ENCODE measurements around the gene CENPF.
"Not testable (repeated sequence)": the region's sequence is repeated elsewhere in the genome, so short reads cannot be mapped to it uniquely, and the experiment has no call there.

CENPF gene

DNA sequence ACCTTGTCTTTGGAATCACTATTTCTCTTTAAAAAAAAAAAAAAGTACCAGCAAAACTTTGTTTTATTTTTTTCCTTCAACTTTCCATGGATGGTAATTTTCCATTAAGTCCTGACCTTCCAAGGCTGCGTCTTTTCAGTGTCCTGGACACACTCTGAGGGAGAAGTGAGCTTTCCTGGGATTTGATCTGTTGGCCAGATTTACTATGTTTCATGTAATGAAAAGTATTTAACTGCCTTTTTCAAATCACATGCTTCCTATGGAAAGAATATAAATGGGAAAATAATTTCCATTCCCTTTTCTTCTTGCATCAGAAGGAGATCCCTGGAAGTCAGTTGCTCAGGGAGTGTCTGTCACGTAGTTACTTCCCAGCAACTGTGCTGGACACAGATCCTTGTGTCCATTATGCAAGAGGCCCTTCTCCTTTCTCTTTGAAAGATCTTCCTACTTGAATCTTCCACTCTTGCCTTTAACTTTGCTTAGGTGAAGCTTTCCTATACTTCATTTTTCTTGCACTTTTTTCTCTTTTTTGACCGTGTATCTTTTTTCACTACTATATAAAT is 59.3 kb downstream of the CENPF start:
- POLR2A ChIA-PET: no interaction called here
- CTCF ChIA-PET: no interaction called here
- TF ChIP-seq ARNT (IDR thresholded peaks at IDR 0.05): no peak
- no peak for TF ChIP-seq SP1 (IDR thresholded peaks at IDR 0.05)
- no peak for TF ChIP-seq FOXM1 (IDR thresholded peaks at IDR 0.05; ENCODE audit: borderline replicate concordance)
- TF ChIP-seq BHLHE40 (IDR thresholded peaks at IDR 0.05; ENCODE audit: borderline replicate concordance): no peak
- no peak for TF ChIP-seq SUZ12 (IDR thresholded peaks at IDR 0.05)
- TF ChIP-seq L3MBTL2 (conservative IDR thresholded peaks at IDR 0.05): no peak
- no peak for TF ChIP-seq NFRKB (IDR thresholded peaks at IDR 0.05)
- TF ChIP-seq ZNF384 (IDR thresholded peaks at IDR 0.05): no peak
- no peak for DNase-seq (ENCODE audit: extremely low spot score)

DNA sequence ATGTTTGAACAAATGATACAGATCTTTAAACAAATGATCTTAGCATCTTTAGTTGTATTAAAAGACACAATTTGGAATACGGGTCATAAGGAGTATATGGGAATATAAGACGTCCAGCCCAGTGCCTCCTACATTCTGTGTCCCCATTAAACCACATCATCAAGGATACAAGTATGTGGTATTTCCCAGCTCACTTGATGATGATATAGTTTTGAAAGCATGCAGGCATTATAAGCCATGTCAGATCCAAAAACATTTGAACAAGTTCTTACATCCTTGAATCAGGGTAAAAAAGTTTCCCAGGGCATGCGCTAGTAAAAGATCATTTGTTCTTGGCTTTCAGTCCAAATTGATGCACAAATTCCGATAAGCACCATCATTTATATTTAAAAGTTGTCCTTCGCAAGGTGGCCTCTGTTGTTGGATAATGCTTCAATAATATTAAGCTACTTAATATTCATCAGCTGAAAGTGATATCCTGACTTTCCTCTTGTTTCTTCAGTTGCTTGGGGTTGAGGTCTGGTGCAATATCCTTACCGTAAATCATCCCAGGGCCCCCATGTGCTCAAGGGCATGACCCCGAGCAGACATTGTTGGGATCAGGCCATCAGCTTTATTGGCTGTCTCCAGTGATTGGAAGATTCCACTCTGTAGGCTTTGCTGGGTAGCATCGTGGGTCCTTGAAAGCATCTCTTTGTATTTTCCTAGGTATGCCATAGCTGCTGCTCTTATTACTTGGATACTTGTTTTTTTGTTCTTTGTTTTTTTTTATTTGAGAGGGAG is 61.8 kb downstream of the CENPF start:
- ChIA-PET CTCF (interaction anchor here (0.7 kb wide), 1 partner anchor 850 kb away, joined by 5 read pairs; no protein-coding TSS in a partner anchor), POLR2A (no interaction called here)
- TF ChIP-seq FOXM1 (IDR thresholded peaks at IDR 0.05; ENCODE audit: borderline replicate concordance) (no peak), TARDBP (IDR thresholded peaks at IDR 0.05) (no peak)
- DNase-seq (ENCODE audit: extremely low spot score): no peak

DNA sequence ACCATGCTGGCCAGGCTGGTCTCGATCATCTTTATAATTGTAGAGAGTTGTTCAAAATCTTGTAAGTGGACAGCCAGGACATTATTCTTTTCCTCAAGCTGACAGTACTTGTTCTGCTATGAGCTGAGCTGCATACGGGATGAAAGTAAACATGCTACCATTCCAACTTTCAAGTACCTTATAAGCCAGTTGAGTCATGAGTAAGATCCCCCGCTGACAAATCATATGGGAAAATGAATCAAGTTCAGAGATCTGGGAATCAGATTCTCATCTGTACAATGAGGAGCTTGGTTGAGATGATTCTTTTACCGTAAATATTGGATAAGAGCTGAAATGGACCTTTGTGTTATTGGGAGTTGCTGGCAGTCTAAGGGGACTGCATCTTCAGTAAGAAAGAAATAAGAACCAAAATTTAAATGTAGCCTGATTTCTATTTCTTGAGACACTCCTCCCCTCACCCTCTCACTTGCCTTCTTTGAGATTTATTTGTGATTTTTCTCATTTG is 62.7 kb downstream of the CENPF start:
- ChIA-PET CTCF (no interaction called here), POLR2A (no interaction called here)
- DNase-seq (ENCODE audit: extremely low spot score): no peak
- TF ChIP-seq ARNT (IDR thresholded peaks at IDR 0.05): no peak
- no peak for TF ChIP-seq SUZ12 (IDR thresholded peaks at IDR 0.05)
- no peak for TF ChIP-seq HDGF (IDR thresholded peaks at IDR 0.05; ENCODE audit: borderline replicate concordance)
- TF ChIP-seq CTBP1 (IDR thresholded peaks at IDR 0.05; ENCODE audit: borderline replicate concordance): no peak

DNA sequence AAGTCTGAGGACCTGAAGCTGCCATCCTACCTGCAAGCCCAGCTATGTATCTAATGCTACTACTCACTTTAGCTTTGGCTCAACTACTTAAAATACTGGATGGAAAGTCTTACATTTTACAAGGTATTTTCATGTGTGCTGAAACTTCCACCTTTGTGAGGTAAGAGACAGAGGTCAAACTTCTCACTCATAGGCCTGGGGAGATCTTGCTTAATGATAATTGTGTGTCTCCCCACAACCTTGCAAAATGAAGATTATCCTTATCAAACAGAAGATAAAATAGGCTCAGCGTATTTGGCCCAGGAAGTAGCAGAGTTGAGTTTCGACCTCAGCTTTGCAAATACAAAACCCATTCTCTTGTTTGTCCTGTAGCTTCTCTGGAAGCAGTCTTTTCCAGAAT is 63.7 kb downstream of the CENPF start:
- CTCF ChIA-PET: no interaction called here
- POLR2A ChIA-PET: no interaction called here
- no peak for DNase-seq (ENCODE audit: extremely low spot score)
- TF ChIP-seq, protein P1, sequence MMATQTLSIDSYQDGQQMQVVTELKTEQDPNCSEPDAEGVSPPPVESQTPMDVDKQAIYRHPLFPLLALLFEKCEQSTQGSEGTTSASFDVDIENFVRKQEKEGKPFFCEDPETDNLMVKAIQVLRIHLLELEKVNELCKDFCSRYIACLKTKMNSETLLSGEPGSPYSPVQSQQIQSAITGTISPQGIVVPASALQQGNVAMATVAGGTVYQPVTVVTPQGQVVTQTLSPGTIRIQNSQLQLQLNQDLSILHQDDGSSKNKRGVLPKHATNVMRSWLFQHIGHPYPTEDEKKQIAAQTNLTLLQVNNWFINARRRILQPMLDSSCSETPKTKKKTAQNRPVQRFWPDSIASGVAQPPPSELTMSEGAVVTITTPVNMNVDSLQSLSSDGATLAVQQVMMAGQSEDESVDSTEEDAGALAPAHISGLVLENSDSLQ (IDR thresholded peaks at IDR 0.05): no peak
- TF ChIP-seq L3MBTL2 (conservative IDR thresholded peaks at IDR 0.05) (no peak), FOXA1 (IDR thresholded peaks at IDR 0.05) (no peak), ELF4 (IDR thresholded peaks at IDR 0.05) (no peak), LEF1 (IDR thresholded peaks at IDR 0.05; ENCODE audit: borderline replicate concordance) (no peak), TARDBP (IDR thresholded peaks at IDR 0.05) (no peak), NFRKB (IDR thresholded peaks at IDR 0.05) (no peak), SP1 (IDR thresholded peaks at IDR 0.05) (no peak), ARNT (IDR thresholded peaks at IDR 0.05) (no peak), FOXK2 (IDR thresholded peaks at IDR 0.05) (no peak)

DNA sequence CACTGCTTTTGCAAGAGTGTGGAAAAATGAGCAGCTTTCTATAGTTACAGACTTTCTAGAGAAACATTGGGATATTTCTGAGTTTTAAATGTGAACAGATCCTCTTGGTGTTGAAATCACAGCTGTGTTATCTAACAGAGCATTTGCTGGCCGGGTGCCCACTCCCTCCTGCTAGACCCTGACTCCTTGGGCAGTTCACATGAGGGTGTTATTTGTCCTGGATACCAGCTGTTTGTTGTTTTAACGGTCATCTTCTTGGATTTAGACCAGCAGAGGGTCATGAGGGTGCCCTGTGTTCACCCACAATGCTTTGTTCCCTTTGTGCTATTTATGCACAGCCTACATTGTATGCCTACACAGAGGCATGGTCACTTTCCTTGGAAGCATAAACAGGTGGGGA is 67.1 kb downstream of the CENPF start:
- TF ChIP-seq ELF4 (IDR thresholded peaks at IDR 0.05) (no peak), L3MBTL2 (conservative IDR thresholded peaks at IDR 0.05) (no peak), BHLHE40 (IDR thresholded peaks at IDR 0.05; ENCODE audit: borderline replicate concordance) (no peak), HDGF (IDR thresholded peaks at IDR 0.05; ENCODE audit: borderline replicate concordance) (no peak), ZNF384 (IDR thresholded peaks at IDR 0.05) (no peak), FOXA1 (IDR thresholded peaks at IDR 0.05) (no peak), SUZ12 (IDR thresholded peaks at IDR 0.05) (no peak), CTBP1 (IDR thresholded peaks at IDR 0.05; ENCODE audit: borderline replicate concordance) (no peak), ARNT (IDR thresholded peaks at IDR 0.05) (no peak), FOXK2 (IDR thresholded peaks at IDR 0.05) (no peak), NFRKB (IDR thresholded peaks at IDR 0.05) (no peak), LEF1 (IDR thresholded peaks at IDR 0.05; ENCODE audit: borderline replicate concordance) (no peak), SP1 (IDR thresholded peaks at IDR 0.05) (no peak)
- TF ChIP-seq, protein P1 (IDR thresholded peaks at IDR 0.05): no peak

DNA sequence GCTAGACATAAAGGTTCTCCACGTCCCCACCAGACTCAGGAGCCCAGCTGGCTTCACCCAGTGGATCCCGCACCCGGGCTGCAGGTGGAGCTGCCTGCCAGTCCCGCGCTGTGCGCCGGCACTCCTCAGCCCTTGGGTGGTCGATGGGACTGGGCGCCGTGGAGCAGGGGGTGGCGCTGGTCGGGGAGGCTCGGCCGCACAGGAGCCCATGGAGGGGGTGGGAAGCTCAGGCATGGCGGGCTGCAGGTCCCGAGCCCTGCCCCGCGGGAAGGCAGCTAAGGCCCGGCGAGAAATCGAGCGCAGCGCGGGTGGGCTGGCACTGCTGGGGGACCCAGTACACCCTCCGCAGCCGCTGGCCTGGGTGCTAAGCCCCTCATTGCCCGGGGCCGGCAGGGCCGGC is 70.0 kb downstream of the CENPF start:
- POLR2A ChIA-PET; DNase-seq (ENCODE audit: extremely low spot score); CTCF ChIA-PET: not testable (repeated sequence)

More for the DNA sequence above, 67.1 kb downstream of the CENPF start:
- ChIA-PET POLR2A (no interaction called here), CTCF (no interaction called here)
- DNase-seq (ENCODE audit: extremely low spot score): no peak

DNA sequence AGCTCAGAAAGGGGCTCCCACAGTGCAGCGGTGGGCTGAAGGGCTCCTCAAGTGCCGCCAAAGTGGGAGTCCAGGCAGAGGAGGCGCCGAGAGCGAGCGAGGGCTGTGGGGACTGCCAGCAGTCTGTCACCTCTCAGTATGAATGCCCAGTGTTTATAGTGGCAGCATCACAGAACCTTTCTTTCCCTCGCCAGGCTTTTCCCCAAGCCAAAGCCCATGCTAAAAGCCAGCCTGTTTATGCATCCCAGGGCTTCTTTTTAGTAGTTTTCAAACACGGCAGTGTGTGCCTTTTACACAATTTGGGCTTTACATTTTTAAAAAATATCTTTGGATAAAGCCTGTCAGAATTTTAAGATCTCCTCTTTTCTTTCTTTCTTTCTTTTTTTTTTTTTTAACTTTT is 70.6 kb downstream of the CENPF start:
- no peak for DNase-seq (ENCODE audit: extremely low spot score)
- POLR2A ChIA-PET: no interaction called here
- CTCF ChIA-PET: no interaction called here
- TF ChIP-seq FOXM1 (IDR thresholded peaks at IDR 0.05; ENCODE audit: borderline replicate concordance) (no peak), ZNF384 (IDR thresholded peaks at IDR 0.05) (no peak), ARNT (IDR thresholded peaks at IDR 0.05) (no peak), ELF4 (IDR thresholded peaks at IDR 0.05) (no peak), NFRKB (IDR thresholded peaks at IDR 0.05) (no peak), CTBP1 (IDR thresholded peaks at IDR 0.05; ENCODE audit: borderline replicate concordance) (no peak), TARDBP (IDR thresholded peaks at IDR 0.05) (no peak), SUZ12 (IDR thresholded peaks at IDR 0.05) (no peak), BHLHE40 (IDR thresholded peaks at IDR 0.05; ENCODE audit: borderline replicate concordance) (no peak)
- TF ChIP-seq, protein P1 (IDR thresholded peaks at IDR 0.05): no peak

DNA sequence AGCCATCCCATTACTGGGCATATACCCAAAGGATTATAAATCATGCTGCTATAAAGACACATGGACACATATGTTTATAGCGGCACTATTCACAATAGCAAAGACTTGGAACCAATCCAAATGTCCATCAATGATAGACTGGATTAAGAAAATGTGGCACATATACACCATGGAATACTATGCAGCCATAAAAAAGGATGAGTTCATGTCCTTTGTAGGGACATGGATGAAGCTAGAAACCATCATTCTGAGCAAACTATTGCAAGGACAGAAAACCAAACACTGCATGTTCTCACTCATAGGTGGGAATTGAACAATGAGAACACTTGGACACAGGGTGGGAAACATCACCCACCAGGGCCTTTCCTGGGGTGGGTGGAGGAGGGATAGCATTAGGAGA is 72.5 kb downstream of the CENPF start:
- POLR2A ChIA-PET; DNase-seq (ENCODE audit: extremely low spot score); CTCF ChIA-PET: not testable (repeated sequence)
